GM04504 (cell line): ENCODE data around the gene KRTAP9-1.
"Not testable (repeated sequence)": the region's sequence is repeated elsewhere in the genome, so short reads cannot be mapped to it uniquely, and the experiment has no call there.

ENCODE experiments used
- DNase-seq: peaks from one replicate; pipeline ENCODE4 v3.0.0-alpha.2; 2012; ENCODE audit warnings: low read depth

Gene KRTAP9-1

GRCh38 chr17:41178843-41179616 is 10.7 kb upstream of the KRTAP9-1 start:
- DNase-seq = peak; percentile 32

GRCh38 chr17:41184480-41184961 is 5.2 kb upstream of the KRTAP9-1 start, which contains the start of gene KRTAP4-1:
Gene KRTAP4-1, minus strand, starts transcription at chr17:41184911. Its CDS starts 57 bp downstream, at chr17:41184854.
- DNase-seq = no peak

GRCh38 chr17:41185001-41185400 is 4.7 kb upstream of the KRTAP9-1 start:
- DNase-seq = no peak

GRCh38 chr17:41186872-41187271 is 2.8 kb upstream of the KRTAP9-1 start:
- DNase-seq = no peak

- no peak for DNase-seq
Observed at GRCh38 chr17:41190328-41190727, 641 bp downstream of the KRTAP9-1 start.

GRCh38 chr17:41196068-41196467 is 6.4 kb downstream of the KRTAP9-1 start:
- no peak for DNase-seq

GRCh38 chr17:41199421-41200078 is 9.9 kb downstream of the KRTAP9-1 start:
- DNase-seq = no peak

- peak; percentile 17 for DNase-seq
Observed at GRCh38 chr17:41211845-41212466, 22.3 kb downstream of the KRTAP9-1 start.

- no peak for DNase-seq
Observed at GRCh38 chr17:41212524-41213169, 23.0 kb downstream of the KRTAP9-1 start.

GRCh38 chr17:41215681-41216080 is 26.0 kb downstream of the KRTAP9-1 start:
- DNase-seq = no peak

- DNase-seq = no peak
Observed at GRCh38 chr17:41223821-41224220, 34.1 kb downstream of the KRTAP9-1 start.

GRCh38 chr17:41226051-41226450 is 36.4 kb downstream of the KRTAP9-1 start:
- DNase-seq = no peak

GRCh38 chr17:41226598-41227095 is 37.0 kb downstream of the KRTAP9-1 start, which contains the start of gene KRTAP9-2:
Gene KRTAP9-2, plus strand, starts transcription at chr17:41226648. Its CDS starts 7 bp downstream, at chr17:41226655.
- DNase-seq = not testable (repeated sequence)

GRCh38 chr17:41230094-41230493 is 40.4 kb downstream of the KRTAP9-1 start:
- no peak for DNase-seq

- DNase-seq = no peak
Observed at GRCh38 chr17:41231731-41232130, 42.0 kb downstream of the KRTAP9-1 start.

- DNase-seq = not testable (repeated sequence)
Observed at GRCh38 chr17:41232399-41233105, 42.9 kb downstream of the KRTAP9-1 start, which contains the start of gene KRTAP9-3. Gene KRTAP9-3, plus strand, starts transcription at chr17:41232449. Its CDS starts 53 bp downstream, at chr17:41232502.

GRCh38 chr17:41237116-41237515 is 47.4 kb downstream of the KRTAP9-1 start:
- not testable (repeated sequence) for DNase-seq

GRCh38 chr17:41237949-41238437 is 48.3 kb downstream of the KRTAP9-1 start, which contains the start of gene KRTAP9-8:
Gene KRTAP9-8, plus strand, starts transcription at chr17:41237999. Its CDS starts 53 bp downstream, at chr17:41238052.
- not testable (repeated sequence) for DNase-seq
